SK-N-SH treated with all-trans-retinoic acid at 6 μM for 48 hours (cell line): ENCODE results near the gene PRSS38.
A peak's percentile ranks its signal among the peaks of the same experiment; 100 is the strongest.

Experiments
- ATAC-seq: fragments of 200-7000 bp; cut with Tn5 transposase; 3 replicates; pipeline ENCODE4 v1.9.1; 2020; ENCODE audit warnings: mild to moderate bottlenecking, moderate library complexity
- ARNTL ChIP-seq: fragments of 450-650 bp; formaldehyde crosslinking; IDR thresholded peaks from 2 replicates; pipeline ENCODE4 v1.5.0; 2020; ENCODE audit warnings: low read depth, mild to moderate bottlenecking, moderate library complexity, borderline replicate concordance
- BACH2 ChIP-seq: fragments of 250-450 bp; sonication (Bioruptor Pico); IDR thresholded peaks from 2 replicates; pipeline ENCODE4 v1.9.0; 2021; ENCODE audit warnings: mild to moderate bottlenecking, borderline replicate concordance
- CSDC2 ChIP-seq: fragments of 250-450 bp; sonication (Bioruptor Pico); IDR thresholded peaks from 2 replicates; pipeline ENCODE4 v1.5.0; 2020; ENCODE audit warnings: mild to moderate bottlenecking, moderate library complexity
- CSRNP3 ChIP-seq: fragments of 250-450 bp; sonication (Bioruptor Pico); IDR thresholded peaks from 2 replicates; pipeline ENCODE4 v1.5.1; 2021; ENCODE audit warnings: mild to moderate bottlenecking, moderate library complexity
- ESRRG ChIP-seq: fragments of 250-450 bp; sonication (Bioruptor Pico); IDR thresholded peaks from 2 replicates; pipeline ENCODE4 v1.6.1; 2021; ENCODE audit warnings: mild to moderate bottlenecking
- GLIS3 ChIP-seq: fragments of 250-450 bp; sonication (Bioruptor Pico); IDR thresholded peaks from 2 replicates; pipeline ENCODE4 v1.5.0; 2020; ENCODE audit warnings: mild to moderate bottlenecking, moderate library complexity
- ISL1 ChIP-seq: fragments of 250-450 bp; sonication (Bioruptor Pico); IDR thresholded peaks from 2 replicates; pipeline ENCODE4 v2.1.2; 2022; ENCODE audit warnings: mild to moderate bottlenecking, moderate library complexity
- OSR1 ChIP-seq: fragments of 250-450 bp; sonication (Bioruptor Pico); IDR thresholded peaks from 2 replicates; pipeline ENCODE4 v1.8.0; 2022; ENCODE audit warnings: moderate library complexity, mild to moderate bottlenecking, inconsistent platforms
- PPARA ChIP-seq: fragments of 250-450 bp; sonication (Bioruptor Pico); IDR thresholded peaks from 2 replicates; pipeline ENCODE4 v1.5.0; 2020; ENCODE audit warnings: mild to moderate bottlenecking, borderline replicate concordance
- RARB ChIP-seq: fragments of 250-450 bp; sonication (Bioruptor Pico); IDR thresholded peaks from 2 replicates; pipeline ENCODE4 v1.8.0; 2021; ENCODE audit warnings: mild to moderate bottlenecking, moderate library complexity
- SNAI2 ChIP-seq: fragments of 250-450 bp; sonication (Bioruptor Pico); IDR thresholded peaks from 2 replicates; pipeline ENCODE4 v1.5.0; 2020; ENCODE audit warnings: mild to moderate bottlenecking, moderate library complexity
- TCF4 ChIP-seq: fragments of 250-450 bp; sonication (Bioruptor Pico); IDR thresholded peaks from 2 replicates; pipeline ENCODE4 v1.8.0; 2021; ENCODE audit warnings: mild to moderate bottlenecking, moderate library complexity, borderline replicate concordance
- TOX ChIP-seq: fragments of 250-450 bp; sonication (Bioruptor Pico); IDR thresholded peaks from 2 replicates; pipeline ENCODE4 v1.8.0; 2021; ENCODE audit warnings: mild to moderate bottlenecking, moderate library complexity, borderline replicate concordance
- TSHZ2 ChIP-seq: fragments of 250-450 bp; sonication (Bioruptor Pico); IDR thresholded peaks from 2 replicates; pipeline ENCODE4 v1.5.0; 2020; ENCODE audit warnings: mild to moderate bottlenecking, moderate library complexity
- ZC3H10 ChIP-seq: fragments of 250-450 bp; sonication (Bioruptor Pico); IDR thresholded peaks from 2 replicates; pipeline ENCODE4 v1.5.1; 2021; ENCODE audit warnings: mild to moderate bottlenecking, moderate library complexity
- ZFP3 ChIP-seq: fragments of 250-450 bp; sonication (Bioruptor Pico); IDR thresholded peaks from 2 replicates; pipeline ENCODE4 v1.5.0; 2020; ENCODE audit warnings: mild to moderate bottlenecking, moderate library complexity
- ZFP30 ChIP-seq: fragments of 450-650 bp; formaldehyde crosslinking; IDR thresholded peaks from 2 replicates; pipeline ENCODE4 v1.5.0; 2022; ENCODE audit warnings: mild to moderate bottlenecking, moderate library complexity
- ZNF565 ChIP-seq: fragments of 450-650 bp; formaldehyde crosslinking; conservative IDR thresholded peaks from 2 replicates; pipeline ENCODE4 v1.5.0; 2020; ENCODE audit warnings: low read depth, mild to moderate bottlenecking, moderate library complexity
- ZNF70 ChIP-seq: fragments of 450-650 bp; formaldehyde crosslinking; IDR thresholded peaks from 2 replicates; pipeline ENCODE4 v1.5.0; 2020; ENCODE audit warnings: mild to moderate bottlenecking, moderate library complexity
- ZNF8 ChIP-seq: fragments of 450-650 bp; formaldehyde crosslinking; IDR thresholded peaks from 2 replicates; pipeline ENCODE4 v1.5.0; 2020; ENCODE audit warnings: mild to moderate bottlenecking, moderate library complexity
- TF ChIP-seq, protein P1 (sequence below): fragments of 250-450 bp; sonication (Bioruptor Pico); IDR thresholded peaks from 2 replicates; pipeline ENCODE4 v1.5.1; 2020; ENCODE audit warnings: low read depth, mild to moderate bottlenecking, moderate library complexity
- TF ChIP-seq, protein P2 (sequence below): fragments of 250-450 bp; sonication (Bioruptor Pico); IDR thresholded peaks from 2 replicates; pipeline ENCODE4 v1.8.0; 2021; ENCODE audit warnings: low read depth, mild to moderate bottlenecking, moderate library complexity, borderline replicate concordance

The PRSS38 gene

GRCh38 chr1:227786673-227787512, 28.6 kb upstream of the PRSS38 start:
- no peak for TF ChIP-seq SNAI2 (CRISPR knock-in tag)
- no peak for TF ChIP-seq BACH2 (CRISPR knock-in tag)
- TF ChIP-seq TOX (CRISPR knock-in tag): no peak
- TF ChIP-seq, protein P1, sequence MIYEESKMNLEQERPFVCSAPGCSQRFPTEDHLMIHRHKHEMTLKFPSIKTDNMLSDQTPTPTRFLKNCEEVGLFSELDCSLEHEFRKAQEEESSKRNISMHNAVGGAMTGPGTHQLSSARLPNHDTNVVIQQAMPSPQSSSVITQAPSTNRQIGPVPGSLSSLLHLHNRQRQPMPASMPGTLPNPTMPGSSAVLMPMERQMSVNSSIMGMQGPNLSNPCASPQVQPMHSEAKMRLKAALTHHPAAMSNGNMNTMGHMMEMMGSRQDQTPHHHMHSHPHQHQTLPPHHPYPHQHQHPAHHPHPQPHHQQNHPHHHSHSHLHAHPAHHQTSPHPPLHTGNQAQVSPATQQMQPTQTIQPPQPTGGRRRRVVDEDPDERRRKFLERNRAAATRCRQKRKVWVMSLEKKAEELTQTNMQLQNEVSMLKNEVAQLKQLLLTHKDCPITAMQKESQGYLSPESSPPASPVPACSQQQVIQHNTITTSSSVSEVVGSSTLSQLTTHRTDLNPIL (CRISPR knock-in tag): no peak
- TF ChIP-seq ZNF8 (CRISPR knock-in tag): no peak
- TF ChIP-seq ESRRG (CRISPR knock-in tag): no peak
- TF ChIP-seq ZC3H10: no peak
- no peak for TF ChIP-seq ZNF565 (CRISPR knock-in tag)
- no peak for TF ChIP-seq CSDC2 (CRISPR knock-in tag)
- no peak for TF ChIP-seq RARB (CRISPR knock-in tag)
- TF ChIP-seq, protein P2, sequence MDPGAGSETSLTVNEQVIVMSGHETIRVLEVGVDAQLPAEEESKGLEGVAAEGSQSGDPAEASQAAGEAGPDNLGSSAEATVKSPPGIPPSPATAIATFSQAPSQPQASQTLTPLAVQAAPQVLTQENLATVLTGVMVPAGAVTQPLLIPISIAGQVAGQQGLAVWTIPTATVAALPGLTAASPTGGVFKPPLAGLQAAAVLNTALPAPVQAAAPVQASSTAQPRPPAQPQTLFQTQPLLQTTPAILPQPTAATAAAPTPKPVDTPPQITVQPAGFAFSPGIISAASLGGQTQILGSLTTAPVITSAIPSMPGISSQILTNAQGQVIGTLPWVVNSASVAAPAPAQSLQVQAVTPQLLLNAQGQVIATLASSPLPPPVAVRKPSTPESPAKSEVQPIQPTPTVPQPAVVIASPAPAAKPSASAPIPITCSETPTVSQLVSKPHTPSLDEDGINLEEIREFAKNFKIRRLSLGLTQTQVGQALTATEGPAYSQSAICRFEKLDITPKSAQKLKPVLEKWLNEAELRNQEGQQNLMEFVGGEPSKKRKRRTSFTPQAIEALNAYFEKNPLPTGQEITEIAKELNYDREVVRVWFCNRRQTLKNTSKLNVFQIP (CRISPR knock-in tag): no peak
- no peak for TF ChIP-seq ZNF70 (CRISPR knock-in tag)
- TF ChIP-seq ZFP3: no peak
- no peak for TF ChIP-seq ZFP30
- TF ChIP-seq TSHZ2 (CRISPR knock-in tag): no peak
- TF ChIP-seq OSR1 (CRISPR knock-in tag): no peak
- TF ChIP-seq ISL1 (CRISPR knock-in tag): no peak
- no peak for TF ChIP-seq TCF4 (CRISPR knock-in tag)
- TF ChIP-seq PPARA: no peak
- no peak for TF ChIP-seq CSRNP3 (CRISPR knock-in tag)

DNA sequence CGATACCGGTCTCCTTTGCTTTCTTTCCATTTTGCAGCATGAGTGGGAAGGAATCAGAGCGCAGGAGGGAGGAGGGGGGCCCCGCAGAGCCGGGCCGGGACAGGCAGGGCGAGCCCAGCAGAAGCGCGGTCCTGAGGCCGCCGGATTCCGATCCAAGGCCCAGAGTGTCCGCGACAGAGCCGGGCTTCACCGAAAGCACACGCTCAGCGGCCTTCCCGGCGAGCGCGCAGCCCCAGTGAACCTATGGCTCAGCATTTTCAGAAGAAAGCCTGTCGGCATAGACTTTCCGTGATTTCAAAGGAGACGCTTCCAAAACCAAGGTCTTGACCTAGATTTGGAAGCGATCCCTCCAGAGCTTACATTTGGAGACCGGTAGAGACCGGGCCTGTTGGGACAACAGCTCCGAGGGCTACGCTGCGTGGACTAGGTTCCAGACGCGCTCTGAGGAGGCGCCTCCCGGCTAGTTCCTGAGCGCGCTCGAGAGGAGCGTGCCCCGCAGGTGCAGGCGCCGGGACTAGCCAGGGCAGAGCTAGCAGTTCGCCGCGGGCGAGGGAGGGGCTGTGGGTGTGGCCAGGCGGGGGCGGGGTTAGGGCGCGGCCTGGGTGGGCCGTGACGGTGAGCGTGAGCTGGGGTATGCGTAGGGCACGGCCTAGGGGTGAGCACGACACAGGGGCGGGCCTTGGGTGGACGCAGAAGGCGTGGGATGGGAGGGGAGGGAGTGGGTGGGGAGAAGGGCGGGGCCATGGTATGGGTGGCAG, 27.8 kb upstream of the PRSS38 start:
- TF ChIP-seq ARNTL (CRISPR knock-in tag) (no peak), ZC3H10 (no peak), ZFP3 (no peak), BACH2 (CRISPR knock-in tag) (no peak), CSDC2 (CRISPR knock-in tag) (no peak), ISL1 (CRISPR knock-in tag) (no peak), ZFP30 (no peak), RARB (CRISPR knock-in tag) (no peak), ESRRG (CRISPR knock-in tag) (no peak), CSRNP3 (CRISPR knock-in tag) (no peak), ZNF8 (CRISPR knock-in tag) (no peak), GLIS3 (CRISPR knock-in tag) (no peak)
- TF ChIP-seq, protein P1 (CRISPR knock-in tag): no peak
- ATAC-seq: peak; percentile 84

More at GRCh38 chr1:227786673-227787512, 28.6 kb upstream of the PRSS38 start:
- peak; percentile 20 for ATAC-seq
